K562 (cell line): ENCODE measurements around the gene PUSL1. TPM values are rescaled to one million over a fixed set of nuclear protein-coding genes. Genes with fewer than 3 reads are reported as not detected.

Source experiments
- ATAC-seq: fragments of 200-7000 bp; cut with Tn5 transposase; 3 replicates; pipeline ENCODE4 v1.9.1; 2020; ENCODE audit warnings: moderate library complexity
- BruUV-seq: library from RNA; stranded (reverse); fragments of 400-500 nt; replicated peaks from 2 replicates; lab custom pipeline; 2021; lab: Mats Ljungman, UMichigan
- CTCF ChIA-PET: fragments of 300-600 bp; formaldehyde crosslinking; extraction: SDS; loops from one replicate; lab custom pipeline; 2021; ENCODE audit warnings: low intra/inter-chr PET ratio; lab: Yijun Ruan, JAX
- POLR2A ChIA-PET: fragments of 300-600, 350-650 bp; sonication (Branson Sonifier 250); formaldehyde crosslinking; extraction: SDS; loops from one replicate; lab custom pipeline; 2021; ENCODE audit warnings: antibody characterized with exemption, inconsistent platforms; lab: Yijun Ruan, JAX
- DNase-seq, 4 experiments: peaks; one replicate each; pipeline versions ENCODE4 v3.0.0 to v3.0.0-alpha.2; 2011 to 2018; ENCODE audit warnings: low spot score in 3 of 4, mixed read lengths in 3 of 4; ENCODE audit errors: extremely low read depth in 1 of 4
- FAIRE-seq: peaks from 2 replicates; lab custom pipeline; 2011; peaks lifted over from hg19 to GRCh38; lab: Jason Lieb, UNC
- H2AFZ ChIP-seq: 2 replicates; pipeline ENCODE4 v1.6.0; 2011; ENCODE audit warnings: low read depth, low read length, control low read depth, inconsistent platforms
- H3K27ac ChIP-seq: fragments of 200-600 bp; 3 replicates; pipeline ENCODE4 v1.8.0; 2011; ENCODE audit warnings: low read depth, mild to moderate bottlenecking, control low read depth, inconsistent platforms, low read length, moderate library complexity, mixed read lengths; ENCODE audit errors: extremely low read depth
- H3K27me3 ChIP-seq, 2 experiments: fragments of 300-600 bp in 1 of 2; 2 replicates in 1 of 2; 3 replicates in 1 of 2; pipeline versions ENCODE4 v1.6.0 to v1.8.0; 2011; ENCODE audit warnings: inconsistent platforms in 2 of 2, low read length in 2 of 2, mild to moderate bottlenecking in 1 of 2, mixed read lengths in 1 of 2, moderate library complexity in 1 of 2; ENCODE audit not compliant: control insufficient read depth in 2 of 2, insufficient read depth in 2 of 2
- H3K36me3 ChIP-seq: fragments of 300-600 bp; 3 replicates; pipeline ENCODE4 v1.8.0; 2011; ENCODE audit warnings: mild to moderate bottlenecking, low read length, inconsistent platforms; ENCODE audit not compliant: control insufficient read depth, insufficient read depth
- H3K4me1 ChIP-seq, 2 experiments: fragments of 200-600 bp in 1 of 2; replicated peaks in 1 of 2; 2 replicates in 1 of 2; 3 replicates in 1 of 2; pipeline versions ENCODE4 v1.5.1 to v1.8.0; 2011; ENCODE audit warnings: inconsistent platforms in 2 of 2, low read length in 2 of 2, mild to moderate bottlenecking in 1 of 2, mixed read lengths in 1 of 2, moderate library complexity in 1 of 2; ENCODE audit not compliant: control insufficient read depth in 2 of 2, insufficient read depth in 2 of 2
- H3K4me2 ChIP-seq: 2 replicates; pipeline ENCODE4 v1.6.1; 2011; ENCODE audit warnings: low read length, control low read depth, inconsistent platforms, mixed read lengths; ENCODE audit not compliant: insufficient read depth
- H3K4me3 ChIP-seq: fragments of 200-600 bp; sonication (generic), shearing (Covaris generic); 2 replicates; pipeline ENCODE4 v1.5.1; 2016; ENCODE audit warnings: control low read depth, inconsistent platforms
- H3K79me2 ChIP-seq: fragments of 200-600 bp; 3 replicates; pipeline ENCODE4 v1.8.0; 2011; ENCODE audit warnings: low read length, inconsistent platforms; ENCODE audit not compliant: control insufficient read depth, insufficient read depth
- H3K9ac ChIP-seq, 2 experiments: 2 replicates each; pipeline versions ENCODE4 v1.6.0 to v1.6.1; 2011; ENCODE audit warnings: low read depth in 2 of 2, low read length in 2 of 2, control low read depth in 1 of 2, inconsistent platforms in 1 of 2, mild to moderate bottlenecking in 1 of 2, mixed read lengths in 1 of 2; ENCODE audit not compliant: insufficient read depth in 1 of 2
- H3K9me1 ChIP-seq: one replicate; pipeline ENCODE4 v1.6.0; 2011; ENCODE audit warnings: inconsistent platforms, mild to moderate bottlenecking, low read length, moderate library complexity; ENCODE audit not compliant: control insufficient read depth, insufficient read depth
- H3K9me3 ChIP-seq: replicated peaks from 2 replicates; pipeline ENCODE4 v1.5.1; 2011; ENCODE audit warnings: low read depth, low read length, inconsistent platforms; ENCODE audit not compliant: control insufficient read depth, insufficient read depth
- H4K20me1 ChIP-seq: replicated peaks from 2 replicates; pipeline ENCODE4 v1.6.1; 2011; ENCODE audit warnings: low read length, inconsistent platforms, mixed read lengths; ENCODE audit not compliant: control insufficient read depth, insufficient read depth
- ARHGAP35 ChIP-seq: fragments of 450-650 bp; IDR thresholded peaks from 2 replicates; pipeline ENCODE4 v1.6.1; 2018; ENCODE audit not compliant: partially characterized antibody
- BRD9 ChIP-seq: fragments of 450-650 bp; IDR thresholded peaks from 2 replicates; pipeline ENCODE4 v1.6.1; 2018; ENCODE audit warnings: low read depth; ENCODE audit not compliant: partially characterized antibody
- DEAF1 ChIP-seq: fragments of 450-650 bp; formaldehyde crosslinking; IDR thresholded peaks from 2 replicates; pipeline ENCODE4 v1.4.0; 2020; ENCODE audit warnings: mild to moderate bottlenecking, moderate library complexity
- FOXA1 ChIP-seq: fragments of 450-650 bp; IDR thresholded peaks from 2 replicates; pipeline ENCODE4 v1.6.1; 2016; ENCODE audit warnings: mild to moderate bottlenecking, borderline replicate concordance
- GTF2E2 ChIP-seq: fragments of 200-800 bp; sonication (Bioruptor generic); IDR thresholded peaks from 2 replicates; pipeline ENCODE4 v1.6.1; 2016; ENCODE audit warnings: missing genetic modification characterization, missing compliant biosample characterization
- HDGF ChIP-seq: fragments of 450-650 bp; IDR thresholded peaks from 2 replicates; pipeline ENCODE4 v1.6.1; 2016
- LARP7 ChIP-seq: fragments of 450-650 bp; IDR thresholded peaks from 2 replicates; pipeline ENCODE4 v1.6.1; 2016
- MYNN ChIP-seq, 2 experiments: sonication (generic); formaldehyde crosslinking in 1 of 2; IDR thresholded peaks; 2 replicates each; pipeline versions ENCODE4 v1.5.0 to v1.6.1; 2016 to 2020; ENCODE audit warnings: antibody characterized with exemption in 1 of 2, missing genetic modification reagents in 1 of 2
- PHF20 ChIP-seq: fragments of 450-650 bp; IDR thresholded peaks from 2 replicates; pipeline ENCODE4 v1.6.1; 2018; ENCODE audit not compliant: partially characterized antibody
- RAD51 ChIP-seq: fragments of 450-650 bp; IDR thresholded peaks from 2 replicates; pipeline ENCODE4 v1.7.1; 2016; ENCODE audit warnings: low read depth, mild to moderate bottlenecking, borderline replicate concordance
- SMARCA4 ChIP-seq: fragments of 450-650 bp; IDR thresholded peaks from 2 replicates; pipeline ENCODE4 v1.6.1; 2016
- ZBTB8A ChIP-seq: fragments of 450-650 bp; IDR thresholded peaks from 2 replicates; pipeline ENCODE4 v1.6.1; 2018; ENCODE audit warnings: mild to moderate bottlenecking, moderate library complexity; ENCODE audit not compliant: partially characterized antibody
- ZFP36 ChIP-seq: fragments of 150-350 bp; IDR thresholded peaks from 2 replicates; pipeline ENCODE4 v1.6.1; 2018; ENCODE audit warnings: low read length, low read depth; ENCODE audit not compliant: partially characterized antibody
- ZNF146 ChIP-seq: IDR thresholded peaks from one replicate; pipeline ENCODE4 v1.6.1; 2018; ENCODE audit warnings: missing compliant biosample characterization; ENCODE audit not compliant: unreplicated experiment
- ZNF23 ChIP-seq: fragments of 250-450 bp; sonication (Bioruptor Pico); IDR thresholded peaks from 2 replicates; pipeline ENCODE4 v1.4.0; 2020; ENCODE audit warnings: mild to moderate bottlenecking
- ZNF239 ChIP-seq: fragments of 250-450 bp; sonication (Bioruptor Pico); IDR thresholded peaks from 2 replicates; pipeline ENCODE4 v1.4.0; 2020; ENCODE audit warnings: mild to moderate bottlenecking
- ZNF644 ChIP-seq: fragments of 200-800 bp; sonication (Bioruptor generic); IDR thresholded peaks from 2 replicates; pipeline ENCODE4 v1.6.1; 2016; ENCODE audit warnings: low read depth, missing genetic modification characterization, missing compliant biosample characterization
- ZNF707 ChIP-seq: fragments of 250-450 bp; sonication (Bioruptor Pico); conservative IDR thresholded peaks from 2 replicates; pipeline ENCODE4 v1.8.0; 2022; ENCODE audit warnings: inconsistent platforms, mild to moderate bottlenecking, moderate library complexity
- WGBS: fragments of 100-300 bp; shearing (Covaris generic); methylation state at CpG from one replicate; pipeline ENCODE4 v1.1.6; 2016; ENCODE audit warnings: low coverage, mixed read lengths; ENCODE audit not compliant: insufficient coverage; ENCODE audit errors: missing lambda C conversion rate; 5-methylcytosine and 5-hydroxymethylcytosine counted together
- in situ Hi-C: fragments of 300-500 bp; cut with MboI; formaldehyde crosslinking; loops from 4 replicates; pipeline ENCODE4 v1.15.0; 2018; ENCODE audit warnings: inconsistent platforms, mixed read lengths
- intact Hi-C: fragments of 100-400 bp; cut with micrococcal nuclease; formaldehyde crosslinking; loops from 2 replicates; pipeline ENCODE4 v1.14.2; 2022
- polyA plus RNA-seq, 8 experiments: library from polyadenylated mRNA; depleted of rRNA in 4 of 8; stranded (reverse) in 5 of 8; unstranded in 3 of 8; fragments of >200 nt; fragmentation: Nextera tagmentation in 2 of 8; fragmentation: Illumina TruSeq in 1 of 8; extraction: Ambion mirVana in 2 of 8; extraction: Trizol in 1 of 8; gene quantifications; 2 replicates each; pipeline versions ENCODE4 v1.2.1 to v1.2.3, GENCODE V29; 2011 to 2014; ENCODE audit warnings: inconsistent platforms in 1 of 8, missing spikeins in 1 of 8
- total RNA-seq, 7 experiments: library from RNA; depleted of rRNA in 6 of 7; stranded (reverse); fragments of >200 nt in 6 of 7; fragmentation: Illumina TruSeq in 2 of 7; extraction: Trizol in 2 of 7; gene quantifications; 2 replicates each; pipeline versions ENCODE4 v1.2.1 to v1.2.3, GENCODE V29; 2011 to 2021; ENCODE audit warnings: low replicate concordance in 1 of 7
- TF ChIP-seq, protein P1 (sequence below): fragments of 450-650 bp; IDR thresholded peaks from 2 replicates; pipeline ENCODE4 v1.6.1; 2016; ENCODE audit warnings: mild to moderate bottlenecking
- TF ChIP-seq, protein P2 (sequence below): IDR thresholded peaks from 2 replicates; pipeline ENCODE4 v1.6.1; 2011; ENCODE audit not compliant: insufficient read length; ENCODE audit errors: extremely low read depth

PUSL1 gene
- total and polyA plus RNA-seq, 9 of the 15 experiments (the other 6 are each of a cell fraction or from before 2014, with no cell fraction given), result 0.62 to 86.9 (median 13.6) TPM

GRCh38 chr1:1360506-1361169 lies 52.2 kb downstream of the PUSL1 start:
- 0 out of 2 replicates have a peak, but pooled peaks cover 2% of the 10 kb centered on the region for H3K9me3 ChIP-seq
- H3K4me2 ChIP-seq, result no peak overlapping the region
- ChIA-PET CTCF (no interaction called here), POLR2A (no interaction called here)
- ATAC-seq (no peak), FAIRE-seq (peak; percentile 69), DNase-seq (no peak)
- H3K4me3 ChIP-seq, result no peak overlapping the region
- in situ Hi-C loops (loop anchor here (10.0 kb wide), 1 partner anchor 554 kb away; the partner anchor contains the start of genes CALML6 and TMEM52), intact Hi-C loops (no loop called here)
- no peak overlapping the region; the same call in 2 of the 3 replicates for H3K27ac ChIP-seq
- no peaks in the 10 kb centered on the region; a peak in 1 of 5 replicates for H3K27me3 ChIP-seq
- H4K20me1 ChIP-seq, result no peaks in the 10 kb centered on the region
- peaks cover 19 to 64% of the 10 kb centered on the region in 2 experiments for H3K4me1 ChIP-seq
- no TSS peak for BruUV-seq
- H2AFZ ChIP-seq, result no peak overlapping the region
- H3K36me3 ChIP-seq, result no peaks in the 10 kb centered on the region
- 70% methylated on average over 20 of the region's 20 CpGs for WGBS
- H3K9ac ChIP-seq, result no peak overlapping the region; a peak in 1 of 4 replicates
- no peaks in the 10 kb centered on the region for H3K9me1 ChIP-seq
- peaks cover 10% of the 10 kb centered on the region; the same call in 2 of the 3 replicates for H3K79me2 ChIP-seq
- TF ChIP-seq ZBTB8A, result no peak
- no peak for TF ChIP-seq LARP7
- TF ChIP-seq ZNF707 (CRISPR knock-in tag), result no peak
- TF ChIP-seq, protein P1, sequence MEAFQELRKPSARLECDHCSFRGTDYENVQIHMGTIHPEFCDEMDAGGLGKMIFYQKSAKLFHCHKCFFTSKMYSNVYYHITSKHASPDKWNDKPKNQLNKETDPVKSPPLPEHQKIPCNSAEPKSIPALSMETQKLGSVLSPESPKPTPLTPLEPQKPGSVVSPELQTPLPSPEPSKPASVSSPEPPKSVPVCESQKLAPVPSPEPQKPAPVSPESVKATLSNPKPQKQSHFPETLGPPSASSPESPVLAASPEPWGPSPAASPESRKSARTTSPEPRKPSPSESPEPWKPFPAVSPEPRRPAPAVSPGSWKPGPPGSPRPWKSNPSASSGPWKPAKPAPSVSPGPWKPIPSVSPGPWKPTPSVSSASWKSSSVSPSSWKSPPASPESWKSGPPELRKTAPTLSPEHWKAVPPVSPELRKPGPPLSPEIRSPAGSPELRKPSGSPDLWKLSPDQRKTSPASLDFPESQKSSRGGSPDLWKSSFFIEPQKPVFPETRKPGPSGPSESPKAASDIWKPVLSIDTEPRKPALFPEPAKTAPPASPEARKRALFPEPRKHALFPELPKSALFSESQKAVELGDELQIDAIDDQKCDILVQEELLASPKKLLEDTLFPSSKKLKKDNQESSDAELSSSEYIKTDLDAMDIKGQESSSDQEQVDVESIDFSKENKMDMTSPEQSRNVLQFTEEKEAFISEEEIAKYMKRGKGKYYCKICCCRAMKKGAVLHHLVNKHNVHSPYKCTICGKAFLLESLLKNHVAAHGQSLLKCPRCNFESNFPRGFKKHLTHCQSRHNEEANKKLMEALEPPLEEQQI, result no peak
- TF ChIP-seq GTF2E2, result no peak
- no peak for TF ChIP-seq ZNF239 (CRISPR knock-in tag)
- TF ChIP-seq, protein P2, sequence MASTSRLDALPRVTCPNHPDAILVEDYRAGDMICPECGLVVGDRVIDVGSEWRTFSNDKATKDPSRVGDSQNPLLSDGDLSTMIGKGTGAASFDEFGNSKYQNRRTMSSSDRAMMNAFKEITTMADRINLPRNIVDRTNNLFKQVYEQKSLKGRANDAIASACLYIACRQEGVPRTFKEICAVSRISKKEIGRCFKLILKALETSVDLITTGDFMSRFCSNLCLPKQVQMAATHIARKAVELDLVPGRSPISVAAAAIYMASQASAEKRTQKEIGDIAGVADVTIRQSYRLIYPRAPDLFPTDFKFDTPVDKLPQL, result no peak
- TF ChIP-seq BRD9, result no peak
- TF ChIP-seq HDGF, result 0 out of 2 replicates have a peak, but pooled peaks have one; percentile 42
- TF ChIP-seq ARHGAP35, result peak; percentile 23
- TF ChIP-seq ZNF146, result no peak
- no peak for TF ChIP-seq RAD51
- no peak for TF ChIP-seq ZFP36
- peak; percentile 74 for TF ChIP-seq PHF20
- no peak for TF ChIP-seq SMARCA4
- no peak for TF ChIP-seq FOXA1
- no peak for TF ChIP-seq MYNN (IDR thresholded peaks at IDR 0.05)
- no peak for TF ChIP-seq MYNN (CRISPR knock-in tag; IDR thresholded peaks at IDR 0.05)
- no peak for TF ChIP-seq DEAF1
- no peak for TF ChIP-seq ZNF644
- TF ChIP-seq ZNF23 (CRISPR knock-in tag), result no peak
